GM12878 (cell line): ENCODE data around the gene PPP2R2D. TPM values are rescaled to one million over a fixed set of nuclear protein-coding genes. Genes with fewer than 3 reads are reported as not detected.

Experiments used
- ATAC-seq: fragments of 200-7000 bp; cut with Tn5 transposase; 3 replicates; pipeline ENCODE4 v1.9.1; 2020; ENCODE audit warnings: mild to moderate bottlenecking, moderate library complexity
- BruUV-seq: library from RNA; stranded (reverse); fragments of 400-500 nt; replicated peaks from 2 replicates; lab custom pipeline; 2021; lab: Mats Ljungman, UMichigan
- CTCF ChIA-PET: fragments of 300-600 bp; sonication (Branson Sonifier 250); formaldehyde crosslinking; extraction: SDS; loops from one replicate; lab custom pipeline; 2021; ENCODE audit warnings: inconsistent platforms; lab: Yijun Ruan, JAX
- POLR2A ChIA-PET: fragments of 350-600 bp; formaldehyde crosslinking; extraction: SDS; loops from one replicate; lab custom pipeline; 2021; ENCODE audit warnings: inconsistent platforms; lab: Charles Lee
- RAD21 ChIA-PET: fragments of 300-600 bp; sonication (Branson Sonifier 250); formaldehyde crosslinking; loops from one replicate; lab custom pipeline; 2023; ENCODE audit warnings: antibody characterized with exemption; ENCODE audit not compliant: unreplicated experiment; lab: Charles Lee
- SMC1A ChIA-PET: fragments of 300-600 bp; sonication (Branson Sonifier 250); formaldehyde crosslinking; loops from one replicate; lab custom pipeline; 2023; ENCODE audit not compliant: unreplicated experiment, uncharacterized antibody; lab: Charles Lee
- DNase-seq: peaks from one replicate; pipeline ENCODE4 v3.0.0-alpha.2; 2011; ENCODE audit warnings: low read depth, low spot score
- FAIRE-seq: peaks from 3 replicates; lab custom pipeline; 2011; peaks lifted over from hg19 to GRCh38; lab: Jason Lieb, UNC
- H2AFZ ChIP-seq: 2 replicates; pipeline ENCODE4 v1.6.0; 2011; ENCODE audit warnings: low read depth, low read length, control low read depth; ENCODE audit not compliant: control insufficient read depth
- H3K27ac ChIP-seq: 2 replicates; pipeline ENCODE4 v1.5.1; 2011; ENCODE audit warnings: control low read depth; ENCODE audit not compliant: control insufficient read depth, insufficient read depth
- H3K27me3 ChIP-seq, 2 experiments: replicated peaks in 1 of 2; 2 replicates each; pipeline versions ENCODE4 v1.6.0 to v1.6.1; 2011; ENCODE audit warnings: low read length in 1 of 2; ENCODE audit not compliant: control insufficient read depth in 2 of 2, insufficient read depth in 2 of 2
- H3K36me3 ChIP-seq, 2 experiments: 2 replicates each; pipeline ENCODE4 v1.5.1; 2011; ENCODE audit warnings: low read length in 1 of 2; ENCODE audit not compliant: control insufficient read depth in 2 of 2, insufficient read depth in 2 of 2
- H3K4me1 ChIP-seq: 2 replicates; pipeline ENCODE4 v1.6.1; 2011; ENCODE audit warnings: mild to moderate bottlenecking, low read length, moderate library complexity, mixed read lengths; ENCODE audit not compliant: control insufficient read depth, insufficient read depth
- H3K4me2 ChIP-seq: 2 replicates; pipeline ENCODE4 v1.6.0; 2011; ENCODE audit warnings: control low read depth; ENCODE audit not compliant: control insufficient read depth, insufficient read depth
- H3K4me3 ChIP-seq: fragments of 200-600 bp; sonication (generic); 2 replicates; pipeline ENCODE4 v1.5.1; 2016
- H3K79me2 ChIP-seq: 2 replicates; pipeline ENCODE4 v1.6.0; 2011; ENCODE audit warnings: low read length; ENCODE audit not compliant: control insufficient read depth, insufficient read depth
- H3K9ac ChIP-seq: 2 replicates; pipeline ENCODE4 v1.8.0; 2011; ENCODE audit warnings: low read length, control low read depth, mixed read lengths; ENCODE audit not compliant: control insufficient read depth, insufficient read depth
- H3K9me3 ChIP-seq: replicated peaks from 3 replicates; pipeline ENCODE4 v1.5.1; 2011; ENCODE audit warnings: mild to moderate bottlenecking, low read length; ENCODE audit not compliant: control insufficient read depth, insufficient read depth
- H4K20me1 ChIP-seq: 2 replicates; pipeline ENCODE4 v1.6.0; 2011; ENCODE audit not compliant: control insufficient read depth, insufficient read depth
- ASH2L ChIP-seq: fragments of 300-600, 200-600 bp; sonication (generic); IDR thresholded peaks from 2 replicates; pipeline ENCODE4 v1.6.1; 2017; ENCODE audit warnings: low read depth, mild to moderate bottlenecking, borderline replicate concordance
- ATF2 ChIP-seq: IDR thresholded peaks from 2 replicates; pipeline ENCODE4 v1.6.1; 2012; ENCODE audit warnings: low read length, inconsistent platforms
- BMI1 ChIP-seq: fragments of 450-650 bp; IDR thresholded peaks from 2 replicates; pipeline ENCODE4 v1.6.1; 2016; ENCODE audit warnings: mild to moderate bottlenecking, moderate library complexity, borderline replicate concordance
- BRCA1 ChIP-seq: IDR thresholded peaks from 2 replicates; pipeline ENCODE4 v1.6.1; 2011; ENCODE audit warnings: low read depth, low read length, improper control_type of control experiment
- E2F8 ChIP-seq: fragments of 450-650 bp; IDR thresholded peaks from 2 replicates; pipeline ENCODE4 v1.6.1; 2018; ENCODE audit warnings: mild to moderate bottlenecking, low read depth, moderate library complexity; ENCODE audit not compliant: partially characterized antibody
- HDAC2 ChIP-seq: fragments of 200-600 bp; sonication (generic); IDR thresholded peaks from 2 replicates; pipeline ENCODE4 v1.6.1; 2017
- JUND ChIP-seq: IDR thresholded peaks from 2 replicates; pipeline ENCODE4 v1.6.1; 2012; ENCODE audit warnings: low read depth, mild to moderate bottlenecking, low read length, improper control_type of control experiment, moderate library complexity
- KLF5 ChIP-seq: fragments of 450-650 bp; IDR thresholded peaks from 2 replicates; pipeline ENCODE4 v1.6.1; 2014; ENCODE audit warnings: mild to moderate bottlenecking; ENCODE audit not compliant: partially characterized antibody
- POLR2AphosphoS2 ChIP-seq: IDR thresholded peaks from 2 replicates; pipeline ENCODE4 v1.6.1; 2011; ENCODE audit warnings: low read depth, mild to moderate bottlenecking, low read length, improper control_type of control experiment, moderate library complexity
- RAD51 ChIP-seq: fragments of 450-650 bp; IDR thresholded peaks from 2 replicates; pipeline ENCODE4 v1.6.1; 2016; ENCODE audit warnings: moderate library complexity, mild to moderate bottlenecking, inconsistent platforms
- RB1 ChIP-seq: fragments of 450-650 bp; formaldehyde crosslinking; IDR thresholded peaks from 2 replicates; pipeline ENCODE4 v1.6.1; 2017; ENCODE audit warnings: mild to moderate bottlenecking, borderline replicate concordance
- RELA ChIP-seq: fragments of 450-650 bp; IDR thresholded peaks from 2 replicates; pipeline ENCODE4 v1.8.0; 2014; ENCODE audit warnings: borderline replicate concordance; ENCODE audit not compliant: partially characterized antibody
- TCF7 ChIP-seq: IDR thresholded peaks from 2 replicates; pipeline ENCODE4 v1.6.1; 2014; ENCODE audit warnings: antibody characterized with exemption, borderline replicate concordance
- ZBTB4 ChIP-seq: fragments of 450-650 bp; formaldehyde crosslinking; IDR thresholded peaks from 2 replicates; pipeline ENCODE4 v1.4.0; 2022; ENCODE audit warnings: mild to moderate bottlenecking, moderate library complexity
- ZNF24 ChIP-seq: fragments of 450-650 bp; IDR thresholded peaks from 2 replicates; pipeline ENCODE4 v1.6.1; 2017; ENCODE audit warnings: antibody characterized with exemption, mild to moderate bottlenecking
- ZNF274 ChIP-seq: IDR thresholded peaks from one replicate; pipeline ENCODE4 v1.8.0; 2011; ENCODE audit not compliant: insufficient read length, insufficient read depth
- ZNF384 ChIP-seq: IDR thresholded peaks from 2 replicates; pipeline ENCODE4 v1.6.1; 2012; ENCODE audit warnings: low read depth, mild to moderate bottlenecking, low read length, improper control_type of control experiment, borderline replicate concordance
- WGBS: methylation state at CpG from one replicate; pipeline ENCODE4 v1.1.6; 2016; ENCODE audit warnings: low lambda C conversion rate; ENCODE audit not compliant: insufficient replicate concordance, insufficient coverage; ENCODE audit errors: missing lambda C conversion rate; 5-methylcytosine and 5-hydroxymethylcytosine counted together
- in situ Hi-C: fragments of 300-500 bp; cut with MboI; formaldehyde crosslinking; loops from 9 replicates; pipeline ENCODE4 v1.14.3; 2018; ENCODE audit warnings: mixed read lengths
- intact Hi-C: fragments of 100-400 bp; cut with micrococcal nuclease; formaldehyde crosslinking; loops from one replicate; pipeline ENCODE4 v1.14.2; 2022; ENCODE audit not compliant: unreplicated experiment
- polyA plus RNA-seq, 11 experiments: library from polyadenylated mRNA; depleted of rRNA in 4 of 11; unstranded in 6 of 11; stranded (reverse) in 5 of 11; fragments of >200 nt; fragmentation: Nextera tagmentation in 4 of 11; fragmentation: Illumina TruSeq in 1 of 11; extraction: Ambion mirVana in 4 of 11; extraction: Trizol in 1 of 11; gene quantifications; 1 replicate in 1 of 11; 2 replicates in 10 of 11; pipeline versions ENCODE4 v1.2.1 to v1.2.3, GENCODE V29; 2011 to 2016; ENCODE audit warnings: inconsistent platforms in 2 of 11, missing spikeins in 2 of 11, low read depth in 1 of 11
- total RNA-seq, 4 experiments: library from RNA; depleted of rRNA in 3 of 4; stranded (reverse); fragments of >200 nt in 3 of 4; fragmentation: Illumina TruSeq in 1 of 4; extraction: Trizol in 1 of 4; gene quantifications; 2 replicates each; pipeline versions ENCODE4 v1.2.1 to v1.2.3, GENCODE V29; 2013 to 2021

PPP2R2D gene
- total and polyA plus RNA-seq, 10 of the 15 experiments (the other 5 are each of a cell fraction or from before 2014, with no cell fraction given), result 2.8 to 41.9 (median 21.8) TPM

DNA sequence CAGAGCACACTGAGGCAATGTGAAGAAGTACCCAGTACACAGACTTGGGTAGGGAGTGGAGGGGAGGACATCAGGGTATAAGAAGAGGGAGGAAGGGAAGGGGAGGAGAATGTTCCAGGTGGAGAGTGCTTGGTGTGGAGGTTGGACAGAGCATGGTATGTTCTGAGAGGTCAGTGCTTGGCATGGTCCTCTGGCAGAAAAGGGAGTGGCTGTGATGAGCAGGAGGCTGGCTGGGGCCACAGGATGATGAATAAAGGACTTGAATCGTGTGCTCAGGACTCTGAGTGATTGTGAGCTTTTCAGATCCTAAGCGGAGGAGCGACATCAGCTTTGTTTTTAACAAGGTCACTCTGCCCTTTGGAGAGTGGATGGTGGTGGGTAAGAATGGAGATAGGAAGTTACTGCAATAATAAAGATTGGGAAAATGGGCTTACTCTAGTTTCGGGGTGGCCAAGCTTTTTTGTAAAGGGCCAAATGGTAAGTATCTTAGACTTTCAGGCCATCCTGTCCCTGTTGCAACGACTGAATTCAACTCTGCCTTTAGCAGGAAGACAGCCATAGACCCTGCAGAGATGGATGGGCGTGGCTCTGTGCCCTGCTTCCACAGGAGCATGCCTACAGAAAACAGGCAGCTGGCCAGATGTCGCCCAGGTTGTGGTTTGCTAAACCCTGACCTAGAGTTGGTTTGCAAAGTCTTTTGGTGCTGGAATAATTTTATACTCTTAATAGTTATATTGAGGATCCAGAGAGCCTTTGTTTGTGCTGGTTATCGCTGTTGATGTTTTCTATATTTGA, 8.4 kb downstream of the PPP2R2D start:
- no peak overlapping the region for H3K27ac ChIP-seq
- BruUV-seq, result TSS peak; percentile 17
- DNase-seq (no peak), ATAC-seq (no peak), FAIRE-seq (no peak)
- WGBS, result 85% methylated on average over 8 of the region's 8 CpGs
- no peak overlapping the region for H3K9ac ChIP-seq
- RAD21 ChIA-PET, result no interaction called here
- CTCF ChIA-PET, result no interaction called here
- H3K4me2 ChIP-seq, result no peak overlapping the region
- no peak overlapping the region for H3K4me3 ChIP-seq
- peaks cover 0 to 9% of the 10 kb centered on the region in 2 experiments; a peak in 3 of 4 replicates for H3K36me3 ChIP-seq
- POLR2A ChIA-PET, result no interaction called here
- peaks cover 56% of the 10 kb centered on the region for H3K79me2 ChIP-seq
- SMC1A ChIA-PET, result interaction anchor here (1.7 kb wide), 1 partner anchor 20 kb away, joined by 4 read pairs; no protein-coding TSS in a partner anchor
- H2AFZ ChIP-seq, result no peak overlapping the region
- peaks cover 3% of the 10 kb centered on the region for H3K9me3 ChIP-seq
- no peaks in the 10 kb centered on the region for H3K27me3 ChIP-seq
- in situ Hi-C loops (loop anchor here (10.0 kb wide), 1 partner anchor 426 kb away; the partner anchor contains the start of gene LRRC27), intact Hi-C loops (no loop called here)
- peaks cover 15% of the 10 kb centered on the region for H3K4me1 ChIP-seq
- H4K20me1 ChIP-seq, result no peaks in the 10 kb centered on the region; the same call in 1 of the 2 replicates
- TF ChIP-seq ZNF24, result no peak
- TF ChIP-seq ASH2L, result no peak
- TF ChIP-seq POLR2AphosphoS2, result no peak
- TF ChIP-seq ZBTB4 (CRISPR knock-in tag), result no peak
- TF ChIP-seq TCF7, result no peak
- TF ChIP-seq E2F8, result no peak
- no peak for TF ChIP-seq HDAC2
- TF ChIP-seq BMI1, result no peak
- TF ChIP-seq RAD51, result no peak
- no peak for TF ChIP-seq BRCA1
- TF ChIP-seq JUND, result no peak
- no peak for TF ChIP-seq RELA
- no peak for TF ChIP-seq KLF5
- no peak for TF ChIP-seq RB1
- TF ChIP-seq ZNF384, result no peak
- TF ChIP-seq ZNF274, result no peak
- TF ChIP-seq ATF2, result no peak
